ENCODE results near the gene RBM28.

DNA sequence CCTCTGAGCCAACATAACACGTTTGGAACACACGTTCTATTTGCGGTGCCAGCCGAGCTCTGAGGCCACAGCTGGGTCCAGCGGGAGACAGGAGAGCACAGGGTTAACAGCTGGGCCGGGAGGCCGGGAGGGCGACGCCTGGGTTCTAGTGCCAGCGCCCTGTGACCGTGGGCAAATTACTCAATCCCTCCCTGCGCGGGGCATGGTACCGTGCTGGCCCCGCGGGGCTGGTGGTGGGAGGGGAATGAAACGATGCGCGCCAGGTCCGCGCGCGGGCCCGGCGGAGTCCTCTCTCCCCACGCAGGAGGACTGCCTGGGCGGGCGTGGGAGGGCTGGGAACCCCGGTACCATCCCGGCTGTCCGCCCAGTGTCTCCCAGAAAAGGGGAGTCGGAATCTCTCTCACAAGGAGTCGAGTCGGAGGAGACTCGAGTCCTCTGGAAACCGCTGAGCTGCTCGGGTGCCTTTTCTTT lies 72.2 kb downstream of the RBM28 start:
- TF ChIP-seq, protein P1, sequence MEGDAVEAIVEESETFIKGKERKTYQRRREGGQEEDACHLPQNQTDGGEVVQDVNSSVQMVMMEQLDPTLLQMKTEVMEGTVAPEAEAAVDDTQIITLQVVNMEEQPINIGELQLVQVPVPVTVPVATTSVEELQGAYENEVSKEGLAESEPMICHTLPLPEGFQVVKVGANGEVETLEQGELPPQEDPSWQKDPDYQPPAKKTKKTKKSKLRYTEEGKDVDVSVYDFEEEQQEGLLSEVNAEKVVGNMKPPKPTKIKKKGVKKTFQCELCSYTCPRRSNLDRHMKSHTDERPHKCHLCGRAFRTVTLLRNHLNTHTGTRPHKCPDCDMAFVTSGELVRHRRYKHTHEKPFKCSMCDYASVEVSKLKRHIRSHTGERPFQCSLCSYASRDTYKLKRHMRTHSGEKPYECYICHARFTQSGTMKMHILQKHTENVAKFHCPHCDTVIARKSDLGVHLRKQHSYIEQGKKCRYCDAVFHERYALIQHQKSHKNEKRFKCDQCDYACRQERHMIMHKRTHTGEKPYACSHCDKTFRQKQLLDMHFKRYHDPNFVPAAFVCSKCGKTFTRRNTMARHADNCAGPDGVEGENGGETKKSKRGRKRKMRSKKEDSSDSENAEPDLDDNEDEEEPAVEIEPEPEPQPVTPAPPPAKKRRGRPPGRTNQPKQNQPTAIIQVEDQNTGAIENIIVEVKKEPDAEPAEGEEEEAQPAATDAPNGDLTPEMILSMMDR (optimal IDR thresholded peaks at IDR 0.05 in 1 of 3, IDR thresholded peaks at IDR 0.05 in 1 of 3, conservative IDR thresholded peaks at IDR 0.05 in 1 of 3; ENCODE audit: extremely low read depth in 1 of 3, insufficient read depth in 2 of 3, low read length in 3 of 3): no peak
- TF ChIP-seq EZH2 (IDR thresholded peaks at IDR 0.05; ENCODE audit: low read length): no peak

Measured in keratinocyte (primary cell).